Brain pericyte (primary cell): ENCODE measurements around the gene ANKRD27.
"Not testable (repeated sequence)": the region's sequence is repeated elsewhere in the genome, so short reads cannot be mapped to it uniquely, and the experiment has no call there.

Experiments used
- DNase-seq: peaks from one replicate; pipeline ENCODE4 v3.0.0-alpha.2; 2012; ENCODE audit warnings: low read depth, low spot score

Gene ANKRD27

GRCh38 chr19:32606289-32606688 lies 68.7 kb downstream of the ANKRD27 start:
- no peak for DNase-seq

- no peak for DNase-seq
Observed at GRCh38 chr19:32605544-32605943, 69.4 kb downstream of the ANKRD27 start.

GRCh38 chr19:32603961-32604360 lies 71.0 kb downstream of the ANKRD27 start:
- DNase-seq = no peak

GRCh38 chr19:32599736-32600157 lies 75.2 kb downstream of the ANKRD27 start:
- no peak for DNase-seq

DNA sequence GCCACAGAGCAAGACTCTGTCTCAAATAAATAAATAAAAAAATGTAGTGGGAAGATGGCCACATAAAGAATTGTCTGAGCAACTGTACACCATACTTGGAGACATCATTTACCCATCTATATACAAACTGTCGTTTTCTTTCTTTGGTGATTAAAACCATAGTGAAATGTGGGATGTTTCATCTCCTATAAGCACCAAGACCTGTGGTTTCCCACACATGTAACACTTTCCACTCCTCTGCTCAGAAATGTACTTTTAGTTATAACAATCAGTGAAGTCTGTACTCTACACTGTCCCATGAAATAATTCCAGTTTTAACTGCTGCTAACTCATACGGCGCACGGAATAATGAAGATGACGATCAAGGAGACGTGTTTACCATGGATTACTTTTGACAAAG lies 75.7 kb downstream of the ANKRD27 start:
- DNase-seq = no peak

DNA sequence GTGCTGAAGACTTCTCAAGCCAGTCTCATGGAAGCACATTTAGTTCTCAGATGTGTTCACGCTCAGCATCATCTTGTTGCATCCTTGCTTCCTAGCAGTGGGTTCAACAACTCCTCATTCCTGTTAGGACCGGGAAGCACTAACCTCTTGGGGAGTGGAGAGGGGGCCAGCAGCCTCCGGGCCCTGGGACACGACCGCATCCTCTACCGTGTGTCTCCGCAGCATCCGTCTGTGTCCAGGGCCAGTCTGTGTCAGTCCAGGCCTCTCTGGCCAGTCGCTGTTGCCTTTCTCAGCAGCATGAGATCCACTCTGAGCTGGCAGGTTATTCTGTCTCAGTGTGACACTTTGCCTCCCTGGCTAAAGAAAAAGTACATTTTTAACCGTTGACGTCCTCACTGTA lies 77.0 kb downstream of the ANKRD27 start:
- DNase-seq = no peak

GRCh38 chr19:32595491-32595890 lies 79.5 kb downstream of the ANKRD27 start:
- DNase-seq = no peak

DNA sequence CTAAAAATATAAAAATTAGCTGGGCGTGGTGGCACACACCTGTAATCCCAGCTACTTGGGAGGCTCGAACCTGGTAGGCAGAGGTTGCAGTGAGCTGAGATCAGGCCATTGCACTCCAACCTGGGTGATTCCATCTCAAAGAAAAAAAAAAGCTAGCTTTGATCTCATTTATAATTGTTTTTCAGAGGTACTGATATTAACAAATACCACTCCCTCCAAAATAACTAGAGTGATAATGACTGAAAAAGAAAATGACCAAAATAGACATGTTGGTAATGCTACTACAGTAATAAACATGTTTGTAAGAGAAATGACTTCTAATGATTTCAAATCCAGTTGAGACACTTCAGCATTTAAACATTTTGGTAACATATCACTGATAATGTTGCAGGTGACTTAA lies 81.0 kb downstream of the ANKRD27 start:
- DNase-seq = no peak

DNA sequence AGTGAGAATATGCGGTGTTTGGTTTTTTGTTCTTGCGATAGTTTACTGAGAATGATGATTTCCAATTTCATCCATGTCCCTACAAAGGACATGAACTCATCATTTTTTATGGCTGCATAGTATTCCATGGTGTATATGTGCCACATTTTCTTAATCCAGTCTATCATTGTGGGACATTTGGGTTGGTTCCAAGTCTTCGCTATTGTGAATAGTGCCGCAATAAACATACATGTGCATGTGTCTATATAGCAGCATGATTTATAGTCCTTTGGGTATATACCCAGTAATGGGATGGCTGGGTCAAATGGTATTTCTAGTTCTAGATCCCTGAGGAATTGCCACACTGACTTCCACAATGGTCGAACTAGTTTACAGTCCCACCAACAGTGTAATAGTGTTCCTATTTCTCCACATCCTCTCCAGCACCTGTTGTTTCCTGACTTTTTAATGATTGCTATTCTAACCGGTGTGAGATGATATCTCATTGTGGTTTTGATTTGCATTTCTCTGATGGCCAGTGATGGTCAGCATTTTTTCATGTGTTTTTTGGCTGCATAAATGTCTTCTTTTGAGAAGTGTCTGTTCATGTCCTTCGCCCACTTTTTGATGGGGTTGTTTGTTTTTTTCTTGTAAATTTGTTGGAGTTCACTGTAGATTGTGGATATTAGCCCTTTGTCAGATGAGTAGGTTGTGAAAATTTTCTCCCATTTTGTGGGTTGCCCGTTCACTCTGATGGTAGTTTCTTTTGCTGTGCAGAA lies 87.1 kb downstream of the ANKRD27 start:
- not testable (repeated sequence) for DNase-seq

GRCh38 chr19:32581705-32582179 lies 93.2 kb downstream of the ANKRD27 start:
- DNase-seq = no peak

DNA sequence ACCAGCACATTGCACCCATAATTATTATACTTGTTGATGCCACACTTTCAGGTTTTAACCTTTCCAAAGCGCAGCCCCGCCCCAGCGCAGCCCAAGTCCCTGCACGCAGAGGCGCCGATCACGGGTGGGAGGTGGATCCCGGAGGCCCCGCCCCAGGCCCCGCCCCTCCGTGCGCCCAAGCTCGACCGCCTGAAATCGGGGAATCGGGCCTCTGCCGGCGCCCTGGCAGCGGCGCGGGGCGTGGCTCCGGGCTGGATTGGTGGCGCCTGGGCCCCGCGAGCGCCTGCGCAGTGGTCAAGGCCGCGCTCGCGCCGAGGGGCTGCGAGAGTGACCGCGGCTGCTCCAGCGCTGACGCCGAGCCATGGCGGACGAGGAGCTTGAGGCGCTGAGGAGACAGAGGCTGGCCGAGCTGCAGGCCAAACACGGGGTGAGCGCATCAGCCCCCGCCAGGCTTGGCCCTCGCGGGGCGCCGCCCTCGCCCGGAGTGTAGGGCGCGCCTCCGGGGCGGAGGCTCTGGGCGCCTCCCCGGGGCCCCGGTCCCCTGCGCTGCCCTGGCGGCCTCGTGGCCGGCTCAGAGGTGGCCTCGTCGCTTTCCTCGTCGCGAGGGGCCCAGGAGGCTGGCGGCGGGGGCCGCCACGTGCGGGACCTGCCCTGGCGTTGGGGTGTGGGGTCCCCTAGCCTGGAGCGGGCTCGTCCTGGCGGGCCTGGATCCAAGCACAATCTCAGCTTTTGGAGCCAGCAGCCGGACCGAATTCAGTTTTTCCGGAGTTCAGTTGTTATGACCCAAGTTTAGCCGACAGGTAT lies 93.9 kb downstream of the ANKRD27 start, which contains the start of gene PDCD5:
TSS of gene PDCD5 (plus strand) at position 290 of the 804 bp plus-strand sequence. CDS start at position 362, 72 bp downstream.
- peak; percentile 65 for DNase-seq

DNA sequence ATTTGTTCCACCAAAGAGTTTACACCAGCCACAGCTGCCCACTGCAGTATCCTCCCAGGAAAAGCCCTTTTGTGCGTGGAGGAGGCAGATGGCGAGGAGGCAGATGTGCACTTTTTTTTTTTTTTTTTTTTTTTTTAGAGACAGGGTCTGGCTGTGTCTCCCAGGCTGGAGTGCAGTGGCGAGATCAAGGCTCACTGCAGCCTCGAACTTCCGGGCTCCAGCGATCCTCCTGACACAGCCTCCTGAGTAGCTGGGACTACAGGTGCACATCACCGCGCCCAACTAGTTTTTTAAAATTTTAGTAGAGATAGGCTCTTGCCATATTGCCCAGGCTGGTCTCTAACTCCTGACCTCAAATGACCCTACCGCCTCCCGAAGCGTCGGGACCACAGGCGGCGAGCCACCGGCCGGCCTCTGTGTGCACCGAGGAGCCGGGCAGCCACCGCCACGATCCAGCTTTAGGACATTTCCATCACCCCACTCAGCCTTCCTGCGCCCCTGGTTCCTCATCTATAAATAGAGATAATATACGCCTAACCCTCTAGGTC lies 94.6 kb downstream of the ANKRD27 start:
- DNase-seq = no peak

DNA sequence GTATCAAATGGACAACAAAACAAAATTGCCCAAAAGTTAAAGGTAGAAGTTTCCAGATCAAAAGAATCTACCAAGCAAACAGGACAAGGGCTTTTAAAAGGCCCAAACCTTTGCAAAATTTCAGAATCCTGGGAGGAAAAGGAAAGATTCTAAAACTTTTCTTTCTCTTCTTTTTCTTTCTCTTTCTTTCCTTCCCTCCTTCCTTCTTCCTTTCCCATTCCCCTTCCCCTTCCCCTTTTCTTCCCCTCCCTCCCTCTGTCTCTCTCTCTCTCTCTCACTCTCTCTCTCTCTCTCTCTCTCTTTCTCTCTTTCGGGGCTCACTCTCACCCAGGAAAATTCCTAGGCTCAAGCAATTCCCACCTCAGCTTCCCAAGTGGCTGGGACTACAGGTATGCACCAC lies 98.2 kb downstream of the ANKRD27 start:
- no peak for DNase-seq

DNA sequence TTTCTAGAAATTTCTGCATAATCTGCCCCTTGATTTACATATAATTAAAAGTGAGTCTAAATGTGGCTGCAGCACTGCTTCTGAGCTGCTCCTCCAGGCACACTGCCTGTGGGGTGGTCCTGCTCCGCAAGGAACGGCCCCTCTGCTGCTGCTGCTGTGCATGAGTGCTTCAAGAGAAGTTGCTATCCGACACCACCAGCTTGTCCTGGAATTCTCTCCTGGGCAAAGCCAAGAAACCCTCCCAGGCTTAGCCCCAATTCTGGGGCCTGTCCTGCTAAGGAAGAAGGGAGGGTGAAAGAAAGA lies 101.5 kb downstream of the ANKRD27 start:
- DNase-seq = no peak

DNA sequence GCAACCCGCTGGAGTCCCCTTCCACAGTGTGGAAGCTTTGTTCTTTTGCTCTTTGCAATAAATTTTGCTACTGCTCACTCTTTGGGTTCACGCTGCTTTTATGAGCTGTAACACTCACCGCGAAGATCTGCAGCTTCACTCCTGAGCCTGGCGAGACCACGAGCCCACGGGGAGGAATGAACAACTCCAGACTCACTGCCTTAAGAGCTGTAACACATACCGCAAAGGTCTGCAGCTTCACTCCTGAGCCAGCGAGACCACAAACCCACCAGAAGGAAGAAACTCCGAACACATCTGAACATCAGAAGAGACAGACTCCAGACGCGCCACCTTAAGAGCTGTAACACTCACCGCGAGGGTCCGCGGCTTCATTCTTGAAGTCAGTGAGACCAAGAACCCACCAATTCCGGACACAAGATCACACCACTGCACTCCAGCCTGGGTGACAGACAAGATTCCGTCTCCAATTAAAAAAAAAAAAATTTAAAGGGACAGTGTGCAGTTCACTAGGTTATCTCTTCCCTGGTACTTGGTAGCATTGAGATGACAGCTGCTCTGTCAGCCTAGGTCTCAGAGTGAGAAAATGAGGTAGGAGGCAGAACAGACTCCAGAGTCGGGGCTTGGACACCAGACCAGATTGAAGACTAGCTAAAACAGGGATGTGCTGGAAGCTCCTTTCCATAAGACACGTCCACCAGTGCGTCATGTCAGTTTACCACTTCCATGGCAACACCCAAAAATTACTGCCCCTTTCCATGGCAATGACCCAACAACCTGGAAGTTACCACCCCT lies 102.1 kb downstream of the ANKRD27 start:
- DNase-seq = not testable (repeated sequence)

GRCh38 chr19:32571471-32572075 lies 103.4 kb downstream of the ANKRD27 start:
- DNase-seq = not testable (repeated sequence)

DNA sequence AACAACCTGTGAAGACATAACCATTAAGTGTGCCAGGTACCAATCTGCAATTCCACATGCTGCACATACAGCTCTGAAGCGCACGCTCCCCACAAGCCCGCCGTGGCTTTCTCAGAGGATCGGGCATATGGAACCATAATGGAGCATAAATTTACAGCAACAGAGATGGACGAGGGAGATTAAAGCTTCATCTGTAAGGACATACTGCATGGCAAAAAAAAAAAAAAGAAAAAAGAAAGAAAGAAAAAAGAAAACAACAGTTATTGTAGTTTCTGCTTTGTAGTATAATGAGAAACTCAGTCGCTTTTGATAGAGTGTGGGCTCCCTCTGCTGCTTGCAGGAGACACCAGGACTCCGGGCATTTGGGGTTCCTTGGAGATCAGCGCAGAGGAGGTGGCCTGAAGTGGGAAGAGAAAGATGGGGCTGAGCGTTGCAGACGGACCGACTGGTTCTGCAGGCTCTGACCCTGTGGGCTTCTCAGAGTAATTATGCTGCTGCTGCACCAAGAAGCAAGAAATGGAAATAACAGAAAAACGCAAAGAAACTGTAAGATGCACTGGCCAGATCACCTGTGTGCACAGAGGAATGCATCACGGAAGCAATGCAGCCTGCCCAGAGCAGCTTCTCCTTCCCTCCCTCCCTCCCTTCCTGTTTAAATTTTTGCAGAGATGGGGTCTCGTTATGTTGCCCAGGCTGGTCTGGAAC lies 104.7 kb downstream of the ANKRD27 start:
- no peak for DNase-seq

GRCh38 chr19:32567486-32567885 lies 107.5 kb downstream of the ANKRD27 start:
- no peak for DNase-seq

GRCh38 chr19:32566246-32566830 lies 108.6 kb downstream of the ANKRD27 start:
- no peak for DNase-seq

GRCh38 chr19:32563761-32564160 lies 111.2 kb downstream of the ANKRD27 start:
- no peak for DNase-seq
